Stimulated activated CD4-positive, alpha-beta T cell treated with anti-CD3 and anti-CD28 coated beads, TNF-alpha, amount 100 ng/mL, for 48 hours (primary cell): ENCODE measurements around the gene CFAP299.

ENCODE experiments used
- DNase-seq, 3 donors: peaks; one replicate each; pipeline ENCODE4 v3.0.0-alpha.2; 2020; ENCODE audit warnings: low read depth in 3 of 3

Gene CFAP299

DNA sequence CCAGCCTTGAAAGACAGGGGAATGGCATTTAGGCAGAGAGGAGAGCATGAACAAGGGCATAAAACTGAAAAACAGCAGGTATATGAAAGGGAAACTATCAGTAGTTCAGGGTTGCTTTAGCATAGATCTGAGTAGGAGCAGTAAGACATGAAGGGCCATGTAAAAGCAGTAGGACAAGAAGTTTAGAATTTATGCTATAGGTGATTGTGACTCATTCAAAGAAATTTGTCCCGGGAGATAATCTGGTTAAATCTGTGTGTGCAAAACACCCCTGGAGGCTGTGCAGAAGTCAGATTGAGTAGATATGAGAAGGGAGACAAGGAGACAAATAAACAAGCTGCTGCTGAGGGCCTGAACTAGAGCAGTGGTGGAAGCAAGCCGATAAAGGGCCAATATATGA, 585.9 kb downstream of the CFAP299 start:
- DNase-seq: no peak

DNA sequence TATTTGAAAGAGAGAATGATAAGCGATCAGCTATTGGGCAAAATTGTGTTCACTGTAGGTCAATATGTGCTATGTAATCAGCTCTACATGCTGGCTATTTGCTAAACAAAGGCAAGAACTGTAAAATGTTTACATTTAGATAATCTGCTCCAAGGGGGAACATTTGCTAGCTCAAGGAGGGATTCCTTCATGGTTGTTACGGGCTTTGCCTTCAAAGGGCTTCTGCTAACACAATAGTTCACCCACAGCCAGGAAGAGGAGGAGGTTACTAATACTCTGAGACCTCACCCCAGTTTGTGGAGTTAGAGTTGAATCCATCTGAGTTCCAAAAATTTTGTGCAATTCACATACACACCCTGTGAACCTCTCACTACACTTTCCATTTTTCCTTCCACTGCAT, 587.4 kb downstream of the CFAP299 start:
- DNase-seq: no peak

- no peak for DNase-seq
Measured at GRCh38 chr4:80925293-80925692, 589.8 kb downstream of the CFAP299 start.

GRCh38 chr4:80926446-80926845, 590.9 kb downstream of the CFAP299 start:
- DNase-seq: no peak

DNA sequence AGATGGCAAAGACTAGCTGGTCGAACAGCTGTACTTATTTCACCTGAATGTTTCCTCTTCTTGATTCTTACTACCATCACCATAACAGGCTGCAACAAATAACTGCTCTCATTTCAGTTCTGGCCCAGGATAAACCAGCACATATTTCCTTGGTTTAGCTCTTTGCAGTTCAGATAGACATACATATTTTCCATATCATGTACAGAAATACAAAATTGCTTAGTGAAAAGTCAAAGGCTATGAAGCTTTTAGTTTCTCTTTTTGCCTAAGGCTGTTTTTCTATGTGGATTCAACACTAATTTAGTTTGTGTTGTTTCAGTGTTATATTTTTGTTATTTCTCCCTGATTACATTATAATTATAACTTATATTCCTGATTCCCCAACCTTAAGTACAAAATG, 591.4 kb downstream of the CFAP299 start:
- DNase-seq: no peak

GRCh38 chr4:80927420-80927819, 591.9 kb downstream of the CFAP299 start:
- DNase-seq: no peak

GRCh38 chr4:80931631-80932081, 596.1 kb downstream of the CFAP299 start:
- no peak for DNase-seq

- DNase-seq: no peak
Measured at GRCh38 chr4:80948141-80948540, 612.6 kb downstream of the CFAP299 start.

- no peak for DNase-seq
Measured at GRCh38 chr4:80948995-80949394, 613.5 kb downstream of the CFAP299 start.

GRCh38 chr4:80956421-80956820, 620.9 kb downstream of the CFAP299 start:
- no peak for DNase-seq

- no peak for DNase-seq
Measured at GRCh38 chr4:80963051-80963450, 627.5 kb downstream of the CFAP299 start.

GRCh38 chr4:80967346-80967745, 631.8 kb downstream of the CFAP299 start:
- DNase-seq: no peak

GRCh38 chr4:80980239-80980638, 644.7 kb downstream of the CFAP299 start:
- no peak for DNase-seq

- DNase-seq: no peak
Measured at GRCh38 chr4:80986011-80986410, 650.5 kb downstream of the CFAP299 start.

- DNase-seq: peak in 1 of 3 donors; percentile 1
Measured at GRCh38 chr4:80989921-80990544, 654.5 kb downstream of the CFAP299 start.

GRCh38 chr4:80990851-80991250, 655.3 kb downstream of the CFAP299 start:
- no peak for DNase-seq

DNA sequence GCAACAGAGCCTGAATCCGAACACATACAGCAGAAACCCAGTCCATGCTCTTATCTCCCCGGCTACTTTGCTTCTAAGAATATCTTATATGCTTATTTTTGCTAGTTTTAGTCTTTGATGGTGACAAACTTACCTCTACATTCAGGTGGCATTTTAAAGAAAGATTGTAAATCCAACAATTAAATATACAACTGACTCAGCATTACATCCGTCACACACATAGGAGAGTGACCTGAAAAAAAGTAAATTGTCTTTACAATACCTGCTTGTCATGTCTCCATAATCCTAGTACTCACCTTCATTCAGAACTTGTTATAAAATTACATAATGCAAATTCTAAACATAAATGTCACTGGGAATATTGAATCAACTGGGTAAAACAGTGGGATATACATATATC, 664.4 kb downstream of the CFAP299 start:
- DNase-seq: no peak

DNA sequence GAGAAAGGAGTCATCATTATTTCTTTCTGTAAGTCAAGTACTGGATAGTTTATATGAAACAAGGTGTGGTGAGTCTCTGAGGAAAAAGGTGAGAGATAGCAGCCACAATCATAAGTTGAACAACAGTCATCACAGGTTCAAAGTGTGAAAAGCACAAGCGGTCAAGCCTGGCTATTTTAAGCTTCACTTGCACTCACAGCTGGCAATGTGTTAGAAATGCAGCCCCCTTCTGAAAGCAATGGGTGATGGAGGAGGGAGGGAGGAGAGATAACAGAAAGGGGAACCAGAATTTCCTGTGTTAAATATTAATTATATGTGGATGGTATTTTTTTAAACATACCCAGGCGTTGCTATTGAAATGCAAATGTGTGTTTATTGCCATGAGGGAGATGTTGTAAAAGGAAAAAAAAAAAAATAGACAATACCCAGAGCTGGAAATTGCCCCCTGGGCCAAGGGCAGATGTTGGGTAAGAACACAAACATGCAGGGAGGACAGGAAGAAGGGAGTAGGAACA, 668.1 kb downstream of the CFAP299 start:
- DNase-seq: no peak

GRCh38 chr4:81007417-81007816, 671.9 kb downstream of the CFAP299 start:
- no peak for DNase-seq
